A673 (cell line): ENCODE data around the gene PALLD. TPM values are rescaled to one million over a fixed set of nuclear protein-coding genes. Genes with fewer than 3 reads are reported as not detected.

Source experiments
- BruUV-seq: library from RNA; stranded (reverse); fragments of 400-500 nt; replicated peaks from 2 replicates; lab custom pipeline; 2021; lab: Mats Ljungman, UMichigan
- CTCF ChIA-PET: fragments of 300-600 bp; sonication (Branson Sonifier 250); formaldehyde crosslinking; loops from one replicate; lab custom pipeline; 2022; ENCODE audit warnings: antibody characterized with exemption; lab: Charles Lee
- POLR2A ChIA-PET: fragments of 300-600 bp; sonication (Branson Sonifier 250); formaldehyde crosslinking; loops from one replicate; lab custom pipeline; 2022; ENCODE audit warnings: antibody characterized with exemption; ENCODE audit not compliant: low non-redundant PET; lab: Charles Lee
- DNase-seq: peaks from one replicate; pipeline ENCODE4 v3.0.0-alpha.2; 2015; ENCODE audit warnings: low spot score
- H3K27ac ChIP-seq: fragments of 200-600 bp; sonication (generic); 2 replicates; pipeline ENCODE4 v1.5.1; 2016; ENCODE audit warnings: mixed run types, low read depth, mild to moderate bottlenecking, mixed read lengths, antibody characterized with exemption, low read length; ENCODE audit not compliant: poor library complexity, severe bottlenecking
- H3K27me3 ChIP-seq: fragments of 200-600 bp; sonication (generic); replicated peaks from 2 replicates; pipeline ENCODE4 v1.6.1; 2017; ENCODE audit warnings: mixed run types, low read depth, mild to moderate bottlenecking, mixed read lengths, antibody characterized with exemption, low read length; ENCODE audit not compliant: insufficient read depth, poor library complexity
- H3K36me3 ChIP-seq: fragments of 200-600 bp; sonication (generic); 2 replicates; pipeline ENCODE4 v1.6.1; 2016; ENCODE audit warnings: mixed run types, mild to moderate bottlenecking, mixed read lengths, antibody characterized with exemption, low read length; ENCODE audit not compliant: insufficient read depth, poor library complexity, severe bottlenecking
- H3K4me1 ChIP-seq: fragments of 200-600 bp; sonication (generic); 2 replicates; pipeline ENCODE4 v1.6.1; 2017; ENCODE audit warnings: mixed run types, mild to moderate bottlenecking, mixed read lengths, antibody characterized with exemption, low read length; ENCODE audit not compliant: insufficient read depth, poor library complexity, severe bottlenecking
- H3K4me3 ChIP-seq: fragments of 200-600 bp; sonication (generic); 2 replicates; pipeline ENCODE4 v1.5.1; 2016; ENCODE audit warnings: low read depth, mixed run types, mild to moderate bottlenecking, mixed read lengths, low read length; ENCODE audit not compliant: poor library complexity, severe bottlenecking
- H3K9me3 ChIP-seq: fragments of 200-600 bp; sonication (generic); 2 replicates; pipeline ENCODE4 v1.6.1; 2016; ENCODE audit warnings: mixed run types, low read depth, mild to moderate bottlenecking, mixed read lengths, antibody characterized with exemption, low read length; ENCODE audit not compliant: poor library complexity, severe bottlenecking
- CTCF ChIP-seq: fragments of 300-800, 200-600 bp; sonication (generic); conservative IDR thresholded peaks from 2 replicates; pipeline ENCODE4 v1.5.1; 2017; ENCODE audit warnings: low read depth, mild to moderate bottlenecking, antibody characterized with exemption, low read length, moderate library complexity, mixed read lengths
- EZH2 ChIP-seq: fragments of 200-600 bp; sonication (generic); IDR thresholded peaks from 2 replicates; pipeline ENCODE4 v1.6.1; 2017; ENCODE audit warnings: borderline replicate concordance, low read depth, mild to moderate bottlenecking, mixed read lengths, antibody characterized with exemption, low read length; ENCODE audit not compliant: poor library complexity, severe bottlenecking
- intact Hi-C: fragments of 100-400 bp; cut with micrococcal nuclease; formaldehyde crosslinking; loops from one replicate; pipeline ENCODE4 v1.10.0; 2022; ENCODE audit not compliant: unreplicated experiment
- total RNA-seq: library from RNA; stranded (reverse); gene quantifications from 2 replicates; pipeline ENCODE4 v1.2.3, GENCODE V29; 2021

PALLD gene
- total RNA-seq, 1 experiment from 2014 or later, result 44.1 TPM

GRCh38 chr4:168651374-168651773 lies 154.5 kb downstream of the PALLD start:
- POLR2A ChIA-PET, result no interaction called here
- peak; percentile 65 for DNase-seq
- CTCF ChIA-PET, result no interaction called here
- Histone ChIP-seq H3K4me1 (peaks cover 73% of the 10 kb centered on the region), H3K27me3 (no peaks in the 10 kb centered on the region), H3K36me3 (no peaks in the 10 kb centered on the region), H3K27ac (no peak overlapping the region), H3K4me3 (no peak overlapping the region), H3K9me3 (no peaks in the 10 kb centered on the region)
- TF ChIP-seq EZH2, result no peak
- TF ChIP-seq CTCF, result no peak
- intact Hi-C loops, result no loop called here
- no TSS peak for BruUV-seq

GRCh38 chr4:168651864-168652263 lies 155.0 kb downstream of the PALLD start:
- no peak overlapping the region for H3K27ac ChIP-seq
- no peak for DNase-seq
- intact Hi-C loops, result no loop called here
- no peaks in the 10 kb centered on the region for H3K36me3 ChIP-seq
- no TSS peak for BruUV-seq
- no peak overlapping the region for H3K4me3 ChIP-seq
- POLR2A ChIA-PET, result no interaction called here
- CTCF ChIA-PET, result no interaction called here
- H3K9me3 ChIP-seq, result no peaks in the 10 kb centered on the region
- no peaks in the 10 kb centered on the region for H3K27me3 ChIP-seq
- TF ChIP-seq CTCF (no peak), EZH2 (no peak)
- peaks cover 73% of the 10 kb centered on the region for H3K4me1 ChIP-seq

- BruUV-seq, result no TSS peak
Measured at GRCh38 chr4:168652755-168653154, 155.9 kb downstream of the PALLD start.

More at GRCh38 chr4:168652755-168653154, 155.9 kb downstream of the PALLD start:
- H3K4me3 ChIP-seq, result no peak overlapping the region
- H3K9me3 ChIP-seq, result no peaks in the 10 kb centered on the region
- H3K27ac ChIP-seq, result no peak overlapping the region
- H3K27me3 ChIP-seq, result no peaks in the 10 kb centered on the region
- peaks cover 65% of the 10 kb centered on the region for H3K4me1 ChIP-seq
- no peak for TF ChIP-seq CTCF
- TF ChIP-seq EZH2, result no peak
- no peak for DNase-seq
- CTCF ChIA-PET, result no interaction called here
- intact Hi-C loops, result no loop called here
- POLR2A ChIA-PET, result no interaction called here
- H3K36me3 ChIP-seq, result no peaks in the 10 kb centered on the region
